IMR-90 (cell line): Measurements from ENCODE around the gene TPP1.

Experiments used
- BHLHE40 ChIP-seq: fragments of 150-350 bp; IDR thresholded peaks from 2 replicates; pipeline ENCODE4 v1.6.1; 2016; ENCODE audit warnings: mild to moderate bottlenecking, low read depth, low read length
- CEBPB ChIP-seq: IDR thresholded peaks from 2 replicates; pipeline ENCODE4 v1.6.1; 2012; ENCODE audit warnings: low read depth, low read length, improper control_type of control experiment
- CHD1 ChIP-seq: IDR thresholded peaks from 2 replicates; pipeline ENCODE4 v1.6.1; 2012; ENCODE audit warnings: low read depth, low read length, improper control_type of control experiment
- CTCF ChIP-seq: conservative IDR thresholded peaks from 2 replicates; pipeline ENCODE4 v1.5.1; 2012; ENCODE audit warnings: mild to moderate bottlenecking, low read depth, low read length, improper control_type of control experiment
- MAFK ChIP-seq: IDR thresholded peaks from 2 replicates; pipeline ENCODE4 v1.6.1; 2012; ENCODE audit warnings: low read depth, low read length, improper control_type of control experiment
- MAZ ChIP-seq: IDR thresholded peaks from 2 replicates; pipeline ENCODE4 v1.6.1; 2012; ENCODE audit warnings: low read depth, mild to moderate bottlenecking, low read length, improper control_type of control experiment, moderate library complexity, borderline replicate concordance
- POLR2A ChIP-seq: IDR thresholded peaks from 2 replicates; pipeline ENCODE4 v1.6.1; 2012; ENCODE audit warnings: mild to moderate bottlenecking, low read depth, low read length
- RCOR1 ChIP-seq: IDR thresholded peaks from 2 replicates; pipeline ENCODE4 v1.6.1; 2012; ENCODE audit warnings: mild to moderate bottlenecking, low read length, improper control_type of control experiment; ENCODE audit not compliant: insufficient replicate concordance
- SMC3 ChIP-seq: fragments of 150-350 bp; IDR thresholded peaks from 2 replicates; pipeline ENCODE4 v1.6.1; 2016; ENCODE audit warnings: low read depth, mild to moderate bottlenecking, antibody characterized with exemption, low read length, moderate library complexity
- USF2 ChIP-seq: fragments of 150-350 bp; IDR thresholded peaks from 2 replicates; pipeline ENCODE4 v1.6.1; 2017; ENCODE audit warnings: mild to moderate bottlenecking, antibody characterized with exemption, low read length, low read depth

- TF ChIP-seq BHLHE40 (no peak), CTCF (no peak), MAFK (no peak), POLR2A (no peak), CEBPB (no peak), MAZ (no peak), RCOR1 (no peak), SMC3 (no peak), USF2 (no peak), CHD1 (no peak)
Observed at GRCh38 chr11:6566704-6567370, 52.4 kb downstream of the TPP1 start.
